ENCODE results near the gene CACNA2D3. TPM values are rescaled to one million over a fixed set of nuclear protein-coding genes. Genes with fewer than 3 reads are reported as not detected.
"Not testable (repeated sequence)": the region's sequence is repeated elsewhere in the genome, so short reads cannot be mapped to it uniquely, and the experiment has no call there.

Gene CACNA2D3
- total RNA-seq, 1 experiment from 2014 or later: 11.7 TPM

DNA sequence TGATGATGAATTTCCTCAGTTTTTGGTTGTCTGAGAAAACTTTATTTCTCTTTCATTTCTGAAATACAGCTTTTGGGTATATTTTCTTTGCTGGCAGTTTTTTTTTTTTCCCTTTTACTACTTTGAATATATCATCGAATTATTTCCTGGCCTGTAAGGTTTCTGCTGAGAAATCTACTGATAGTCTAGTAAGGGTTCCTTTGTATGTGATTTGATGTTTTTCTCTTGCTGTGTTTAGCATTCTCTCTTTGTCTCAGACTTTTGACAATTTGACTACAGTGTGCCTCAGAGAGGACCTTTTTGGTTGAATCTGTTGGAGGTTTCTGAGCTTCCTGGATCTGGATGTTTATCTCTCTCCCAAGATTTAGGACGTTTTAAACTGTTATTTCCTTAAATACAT lies 336.0 kb downstream of the CACNA2D3 start:
- no peak for DNase-seq (ENCODE audit: low read depth)

DNA sequence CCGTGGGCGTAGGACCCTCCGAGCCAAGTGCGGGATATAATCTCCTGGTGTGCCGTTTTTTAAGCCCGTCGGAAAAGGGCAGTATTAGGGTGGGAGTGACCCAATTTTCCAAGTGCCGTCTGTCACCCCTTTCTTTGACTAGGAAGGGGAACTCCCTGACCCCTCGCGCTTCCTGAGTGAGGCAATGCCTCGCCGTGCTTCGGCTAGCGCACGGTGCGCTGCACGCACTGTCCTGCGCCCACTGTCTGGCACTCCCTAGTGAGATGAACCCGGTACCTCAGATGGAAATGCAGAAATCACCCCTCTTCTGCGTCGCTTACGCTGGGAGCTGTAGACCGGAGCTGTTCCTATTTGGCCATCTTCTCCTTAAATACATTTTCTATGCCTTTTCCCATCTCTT lies 342.2 kb downstream of the CACNA2D3 start:
- DNase-seq (ENCODE audit: low read depth): not testable (repeated sequence)

DNA sequence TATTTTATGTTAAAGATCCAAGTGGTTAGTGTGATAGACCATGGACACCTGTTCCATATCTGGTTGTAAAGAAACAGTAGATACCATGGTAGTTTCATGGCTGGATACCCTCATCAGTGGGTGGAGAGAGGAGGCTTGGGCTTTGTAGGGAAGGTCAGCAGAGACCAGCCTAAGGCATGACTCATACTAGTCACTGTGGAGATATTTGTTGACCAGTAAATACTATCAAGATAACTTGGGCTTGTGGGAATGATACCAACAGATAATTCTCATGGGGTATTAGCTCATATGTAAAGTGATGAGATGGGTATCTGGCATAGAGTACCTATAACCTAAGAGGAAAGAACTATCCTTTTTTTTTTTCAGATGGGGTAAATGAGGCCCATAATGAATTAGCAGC lies 354.5 kb downstream of the CACNA2D3 start:
- no peak for DNase-seq (ENCODE audit: low read depth)

- DNase-seq (ENCODE audit: low read depth): no peak
Observed at GRCh38 chr3:54481606-54482365, 359.4 kb downstream of the CACNA2D3 start.

GRCh38 chr3:54484334-54484733 lies 362.0 kb downstream of the CACNA2D3 start:
- DNase-seq (ENCODE audit: low read depth): no peak

- DNase-seq (ENCODE audit: low read depth): no peak
Observed at GRCh38 chr3:54486317-54486716, 364.0 kb downstream of the CACNA2D3 start.

DNA sequence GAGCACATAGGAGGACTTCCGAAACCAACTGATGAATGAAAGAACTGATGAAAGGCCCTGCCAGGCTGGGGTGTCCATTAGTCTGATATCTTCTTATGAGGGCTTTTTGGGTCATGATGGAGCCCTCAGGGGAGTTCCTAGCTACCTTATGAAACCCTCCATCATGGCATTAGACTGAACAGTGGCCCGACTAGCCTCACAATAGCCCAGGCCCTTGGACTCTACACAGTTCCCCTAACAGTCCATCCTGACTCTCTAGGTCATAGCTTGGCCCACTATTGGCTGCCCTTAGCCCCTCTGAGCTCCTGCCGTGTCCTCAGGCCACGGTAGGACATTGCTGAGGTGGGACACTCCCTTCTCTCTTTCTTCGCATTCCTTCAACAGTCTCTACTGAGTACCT lies 365.9 kb downstream of the CACNA2D3 start:
- no peak for DNase-seq (ENCODE audit: low read depth)

DNA sequence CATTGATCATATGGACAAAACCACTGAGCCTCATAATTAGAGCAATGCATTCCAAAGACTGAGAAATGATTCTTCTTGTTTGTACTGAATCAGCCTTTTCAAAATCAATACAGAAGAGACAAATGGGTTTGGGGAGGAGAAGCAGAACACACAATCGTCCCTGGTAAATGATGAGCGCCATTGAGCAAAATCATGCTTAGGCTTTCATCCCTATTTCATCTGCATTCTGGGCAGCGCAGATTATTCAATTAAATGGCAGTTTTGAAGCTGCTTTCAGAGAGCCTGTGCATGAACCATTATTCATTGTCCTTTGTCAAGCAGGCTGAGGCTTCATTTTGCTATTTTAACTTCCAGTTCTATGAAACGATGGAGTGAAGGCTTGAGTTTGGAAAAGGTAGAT lies 371.9 kb downstream of the CACNA2D3 start:
- DNase-seq (ENCODE audit: low read depth): no peak

- DNase-seq (ENCODE audit: low read depth): no peak
Observed at GRCh38 chr3:54506603-54507002, 384.3 kb downstream of the CACNA2D3 start.

DNA sequence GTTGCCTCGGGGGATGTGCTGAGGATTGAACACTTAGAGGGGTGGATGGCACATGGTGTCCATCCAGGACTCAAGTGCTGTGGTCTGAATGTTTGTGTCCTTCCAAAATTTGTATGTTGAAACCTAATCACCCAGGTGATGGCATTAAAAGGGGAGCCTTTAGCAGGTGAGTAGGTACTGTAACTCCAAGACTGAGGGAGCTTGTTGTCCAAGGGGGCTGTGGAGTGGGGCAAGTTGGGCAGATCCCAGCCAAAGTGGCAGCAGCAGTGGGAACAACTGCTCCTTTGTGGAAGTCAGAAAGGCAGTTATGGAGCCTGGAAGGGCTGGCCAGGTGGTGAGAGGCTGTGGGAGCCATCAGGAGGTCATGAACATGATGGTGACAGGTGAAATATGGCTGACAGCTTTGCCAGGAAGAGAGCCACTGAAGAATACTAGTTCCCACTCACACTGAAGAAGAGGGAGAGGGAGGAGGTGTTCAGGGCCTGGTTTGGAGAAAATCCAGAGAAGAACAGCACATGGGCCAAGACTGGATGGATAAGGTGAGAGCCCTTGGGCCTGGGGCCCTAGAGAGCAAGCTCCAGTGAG lies 385.6 kb downstream of the CACNA2D3 start:
- DNase-seq (ENCODE audit: low read depth): no peak

DNA sequence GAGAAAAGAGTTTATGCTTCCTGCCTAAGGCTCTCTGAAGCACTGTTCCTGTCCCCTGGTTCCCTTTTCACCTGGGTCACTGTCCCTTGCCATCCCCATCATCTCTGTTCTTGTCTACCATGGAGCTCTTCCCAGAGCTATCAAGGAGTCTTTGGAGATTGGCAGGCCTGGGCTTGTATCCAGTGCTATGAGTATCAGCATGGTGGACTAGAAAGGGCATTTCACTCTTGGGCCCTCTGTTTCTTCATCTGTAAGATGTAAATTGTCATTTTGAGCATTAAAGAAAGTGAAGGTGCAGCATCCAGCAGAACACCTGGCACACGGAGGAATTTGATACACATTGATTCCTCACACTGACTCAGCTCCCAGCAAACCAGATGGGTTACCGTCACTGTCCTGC lies 388.2 kb downstream of the CACNA2D3 start:
- DNase-seq (ENCODE audit: low read depth): no peak

DNA sequence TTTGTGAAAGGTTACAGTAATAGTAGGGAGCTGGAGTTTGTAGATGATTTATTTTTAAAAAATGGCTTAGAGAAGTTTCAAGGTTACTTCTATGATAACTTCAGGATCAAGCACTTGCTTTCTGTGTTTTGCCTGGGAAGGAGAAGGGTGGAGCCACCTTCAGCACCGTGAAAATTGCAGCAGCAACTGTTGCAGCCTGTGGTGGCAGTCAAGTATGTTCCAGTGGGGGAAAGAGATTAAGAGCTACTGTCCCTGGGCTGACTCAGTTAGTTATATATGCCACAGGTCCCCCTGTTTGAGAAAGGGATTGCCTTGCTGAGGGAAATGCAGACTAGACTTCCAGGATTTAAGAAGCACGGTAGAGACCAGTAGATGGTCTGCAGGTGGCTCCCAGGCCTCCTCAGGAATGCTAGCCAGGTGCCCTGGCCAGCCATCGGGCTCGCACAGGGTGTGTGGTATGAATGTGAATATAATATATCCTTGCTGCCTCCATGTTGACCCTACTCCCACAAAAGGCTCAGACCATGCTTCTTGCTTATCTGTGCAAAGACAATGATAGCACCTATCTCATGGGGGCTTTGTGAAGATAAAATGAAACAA lies 389.5 kb downstream of the CACNA2D3 start:
- no peak for DNase-seq (ENCODE audit: low read depth)

DNA sequence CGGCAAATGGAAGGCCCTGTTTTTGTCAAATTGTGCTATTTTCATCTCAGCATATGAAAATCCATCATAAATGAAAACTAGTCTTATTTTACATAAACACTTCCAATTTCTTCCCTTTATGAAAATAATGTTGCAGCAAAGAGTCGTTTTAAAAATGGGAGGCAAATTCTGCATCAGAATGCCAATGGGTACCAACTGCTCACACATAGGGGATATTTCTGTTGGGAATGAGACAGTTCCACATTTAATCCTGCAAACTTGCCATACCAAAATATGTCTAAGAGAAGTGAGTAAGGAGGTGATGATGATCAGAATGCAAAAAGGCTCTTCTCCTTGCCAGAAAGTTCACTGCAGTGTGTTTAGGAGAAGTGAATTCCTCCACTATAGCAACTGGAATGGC lies 391.7 kb downstream of the CACNA2D3 start:
- no peak for DNase-seq (ENCODE audit: low read depth)

- DNase-seq (ENCODE audit: low read depth): no peak
Observed at GRCh38 chr3:54514416-54514815, 392.1 kb downstream of the CACNA2D3 start.

- DNase-seq (ENCODE audit: low read depth): no peak
Observed at GRCh38 chr3:54515441-54516213, 393.3 kb downstream of the CACNA2D3 start.

- DNase-seq (ENCODE audit: low read depth): no peak
Observed at GRCh38 chr3:54517424-54517823, 395.1 kb downstream of the CACNA2D3 start.

- DNase-seq (ENCODE audit: low read depth): no peak
Observed at GRCh38 chr3:54518011-54518675, 395.8 kb downstream of the CACNA2D3 start.

DNA sequence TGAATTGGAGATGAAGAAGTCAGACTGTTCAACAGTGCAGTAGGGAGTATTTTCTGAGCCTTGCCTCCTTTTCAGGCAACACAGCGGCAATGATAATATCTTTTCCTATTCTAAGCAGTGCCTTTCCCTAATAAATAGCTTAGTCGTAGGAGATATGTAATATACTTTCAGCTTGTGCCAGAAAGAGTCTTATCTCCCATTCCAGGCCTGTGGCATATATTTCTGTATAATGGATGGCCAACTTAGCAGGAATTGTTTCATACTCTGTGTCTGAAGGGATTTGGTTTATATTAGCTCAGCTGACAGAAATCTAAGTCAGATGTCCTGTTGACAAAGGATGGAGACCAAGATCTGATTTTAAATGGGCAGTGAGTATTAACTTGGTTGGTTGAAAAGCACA lies 397.1 kb downstream of the CACNA2D3 start:
- DNase-seq (ENCODE audit: low read depth): no peak

DNA sequence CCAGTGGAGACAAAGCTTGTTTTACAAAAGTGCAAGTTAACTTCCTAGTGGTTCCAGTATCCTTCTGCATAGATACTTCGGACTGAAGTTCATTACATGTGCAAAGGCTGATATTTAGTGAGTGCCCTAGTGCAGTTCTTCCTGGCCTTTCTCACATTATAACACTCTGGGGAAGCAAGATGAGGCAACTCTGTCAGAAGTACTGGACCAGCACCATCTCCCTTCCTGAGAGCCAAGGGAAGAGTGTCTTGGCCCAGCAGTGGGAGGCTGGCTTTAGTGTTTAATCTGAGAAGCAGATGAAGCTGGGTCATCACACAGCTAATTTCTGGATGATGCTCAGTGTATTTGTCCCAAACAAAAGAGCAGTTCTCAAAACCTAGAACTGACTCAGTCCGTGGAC lies 397.7 kb downstream of the CACNA2D3 start:
- DNase-seq (ENCODE audit: low read depth): no peak

DNA sequence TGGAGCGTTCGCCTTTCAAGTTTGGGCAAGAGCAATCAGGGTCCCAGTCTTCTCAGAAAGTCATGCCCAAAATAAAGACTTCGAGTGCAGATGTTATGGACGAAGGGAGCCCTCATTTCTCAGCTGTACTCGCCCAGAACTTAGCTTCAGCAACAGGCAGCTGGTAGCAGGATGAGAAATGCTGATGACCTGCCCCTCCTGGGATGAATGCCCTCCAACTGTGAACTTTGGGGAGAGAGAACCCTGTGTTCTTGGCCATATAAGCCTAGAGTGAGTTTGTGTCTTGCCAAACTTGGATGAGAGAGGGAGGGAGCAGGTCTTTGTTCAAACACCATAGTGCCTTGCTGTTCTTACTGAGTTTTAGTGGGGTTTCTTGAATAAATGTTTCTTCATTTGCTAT lies 405.2 kb downstream of the CACNA2D3 start:
- no peak for DNase-seq (ENCODE audit: low read depth)

GRCh38 chr3:54527953-54528352 lies 405.6 kb downstream of the CACNA2D3 start:
- peak; percentile 48 for DNase-seq (ENCODE audit: low read depth)

DNA sequence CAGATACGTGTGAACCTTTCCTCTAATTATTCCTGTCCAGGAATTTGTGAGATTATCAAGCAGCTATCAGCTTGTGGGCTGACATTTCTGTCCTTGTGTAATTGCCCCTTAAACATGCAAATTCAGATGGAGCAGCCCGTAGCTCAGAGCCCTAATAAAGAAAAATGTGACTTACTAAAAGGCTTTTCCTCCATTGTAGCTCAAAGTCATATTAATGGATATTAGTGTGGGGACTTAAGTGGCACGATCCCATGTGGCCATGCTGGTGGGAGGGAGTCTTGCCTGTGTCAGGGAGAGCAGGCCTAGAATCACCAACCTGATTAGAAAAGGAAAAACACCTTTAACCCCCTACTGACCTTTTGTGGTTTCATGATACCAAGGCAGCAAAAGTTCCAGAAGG lies 406.3 kb downstream of the CACNA2D3 start:
- DNase-seq (ENCODE audit: low read depth): no peak

All from RPMI7951 (cell line).